ENCODE measurements around the gene NOBOX.
"Not testable (repeated sequence)": the region's sequence is repeated elsewhere in the genome, so short reads cannot be mapped to it uniquely, and the experiment has no call there.

NOBOX gene

DNA sequence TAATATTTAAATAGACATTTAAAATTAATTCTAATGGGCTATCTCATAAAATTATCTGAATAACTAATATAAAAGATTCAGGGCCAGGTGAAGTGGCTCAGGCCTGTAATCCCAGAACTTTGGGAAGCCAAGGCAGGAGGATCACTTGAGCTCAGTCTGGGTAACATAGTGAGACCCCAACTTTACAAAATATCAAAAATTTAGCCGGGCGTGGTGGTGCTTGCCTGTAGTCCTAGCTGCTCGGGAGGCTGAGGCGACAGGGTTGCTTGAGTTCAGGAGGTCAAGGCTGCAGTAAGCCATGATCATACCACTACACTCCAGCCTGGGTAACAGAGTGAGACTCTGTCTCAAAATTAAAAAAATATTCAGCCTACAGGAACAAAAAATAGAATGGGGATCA, 12.5 kb downstream of the NOBOX start:
- no peak for DNase-seq

GRCh38 chr7:144390481-144390880, 13.0 kb downstream of the NOBOX start:
- DNase-seq = no peak

- no peak for DNase-seq
Observed at GRCh38 chr7:144388950-144389349, 14.5 kb downstream of the NOBOX start.

DNA sequence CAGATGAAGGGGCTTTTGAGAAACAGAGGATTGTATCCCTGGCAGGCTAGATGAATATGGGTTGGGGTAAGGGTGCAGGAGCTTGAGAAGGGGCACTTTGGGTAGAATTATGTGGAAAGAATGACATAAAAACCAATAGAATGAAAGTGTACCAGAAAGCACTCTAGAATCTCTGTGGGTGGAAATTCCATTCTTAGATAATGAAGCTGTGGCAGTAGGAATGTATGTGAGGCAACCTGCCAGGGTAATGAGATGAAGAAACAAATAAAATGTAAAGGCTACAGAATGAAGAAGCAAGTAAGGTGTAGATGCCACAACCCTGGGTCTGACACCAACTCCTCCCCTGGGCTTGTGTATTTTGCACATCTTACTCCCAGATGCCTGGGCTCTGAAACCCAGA, 16.8 kb downstream of the NOBOX start:
- DNase-seq = no peak

- no peak for DNase-seq
Observed at GRCh38 chr7:144384555-144385245, 18.8 kb downstream of the NOBOX start.

DNA sequence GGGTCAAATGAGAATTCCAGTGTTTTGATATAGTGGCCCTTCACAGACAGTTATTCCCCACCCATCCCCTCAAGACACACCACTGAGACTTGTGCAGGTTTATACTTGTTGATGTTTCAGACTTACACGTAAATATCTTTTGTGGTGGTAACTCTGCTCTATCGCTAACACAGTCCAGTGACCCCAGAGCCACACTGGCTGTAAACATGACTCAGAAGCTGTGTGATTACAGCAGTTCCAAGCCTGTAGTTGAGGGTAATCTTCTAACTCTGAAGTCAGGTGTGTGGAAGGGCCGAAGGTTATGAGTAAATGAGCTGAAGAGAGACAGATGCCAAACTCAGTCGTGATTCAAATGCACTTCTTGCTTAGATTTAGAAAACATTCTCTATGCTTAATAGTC, 19.4 kb downstream of the NOBOX start:
- no peak for DNase-seq

DNA sequence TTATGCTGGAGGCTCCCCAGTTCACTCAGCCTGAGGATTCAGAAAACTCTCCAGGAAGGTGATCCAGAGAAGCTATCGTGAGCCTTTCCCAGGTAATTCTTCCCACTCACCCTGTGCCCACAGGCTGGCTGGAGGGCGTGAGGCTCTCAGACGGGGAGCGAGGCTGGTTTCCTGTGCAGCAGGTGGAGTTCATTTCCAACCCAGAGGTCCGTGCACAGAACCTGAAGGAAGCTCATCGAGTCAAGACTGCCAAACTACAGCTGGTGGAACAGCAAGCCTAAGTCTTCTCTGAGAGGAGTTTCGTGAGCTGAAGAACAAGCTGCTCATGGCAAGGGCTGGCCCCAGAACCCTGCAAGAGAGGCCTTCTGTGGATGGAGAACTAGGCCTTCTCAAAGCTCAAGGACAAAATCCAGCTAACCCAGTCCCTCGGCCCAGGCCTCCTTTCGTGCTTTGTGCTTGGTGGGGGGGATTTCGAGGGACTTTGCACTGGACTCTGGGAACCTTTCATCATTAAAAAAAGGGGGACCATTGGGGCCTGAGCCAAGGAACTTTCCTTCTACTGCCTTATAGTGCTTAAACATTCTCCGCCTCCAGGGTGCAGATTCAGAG, 23.6 kb downstream of the NOBOX start:
- no peak for DNase-seq

DNA sequence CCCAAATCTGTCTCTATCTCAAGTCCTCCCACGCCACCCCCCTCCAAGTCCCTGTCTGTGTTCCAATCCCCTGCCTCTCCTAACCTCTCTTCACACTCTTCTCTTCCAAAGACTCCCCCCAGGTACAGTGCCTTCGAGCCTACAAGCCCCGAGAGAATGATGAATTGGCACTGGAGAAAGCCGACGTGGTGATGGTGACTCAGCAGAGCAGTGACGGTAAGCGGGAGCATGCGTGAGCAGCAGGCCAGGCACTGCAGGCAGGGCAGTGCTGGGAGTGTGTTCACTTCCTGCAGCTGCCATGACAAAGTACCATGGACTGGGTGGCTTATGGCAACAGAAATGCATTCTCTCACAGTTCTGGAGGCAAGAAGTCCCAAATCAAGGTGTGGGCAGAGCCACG, 24.8 kb downstream of the NOBOX start:
- no peak for DNase-seq

- DNase-seq = not testable (repeated sequence)
Observed at GRCh38 chr7:144369221-144369620, 34.3 kb downstream of the NOBOX start.

- DNase-seq = not testable (repeated sequence)
Observed at GRCh38 chr7:144367250-144367649, 36.2 kb downstream of the NOBOX start.

DNA sequence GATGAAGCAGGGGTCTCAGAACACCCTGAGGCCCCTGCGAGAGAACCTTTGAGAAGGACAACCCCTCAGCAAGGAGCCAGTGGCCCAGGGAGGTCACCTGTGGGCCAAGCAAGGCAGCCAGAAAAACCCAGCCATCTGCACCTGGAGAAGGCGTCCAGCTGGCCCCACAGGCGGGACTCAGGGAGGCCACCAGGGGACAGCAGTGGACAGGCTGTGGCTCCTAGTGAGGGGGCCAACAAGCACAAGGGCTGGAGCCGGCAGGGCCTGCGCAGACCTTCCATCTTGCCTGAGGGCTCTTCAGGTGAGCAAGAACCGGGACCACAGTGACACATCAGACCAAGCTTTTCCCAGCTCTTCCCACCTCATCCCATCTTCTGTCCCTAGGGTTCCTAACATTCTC, 38.0 kb downstream of the NOBOX start:
- DNase-seq = not testable (repeated sequence)

DNA sequence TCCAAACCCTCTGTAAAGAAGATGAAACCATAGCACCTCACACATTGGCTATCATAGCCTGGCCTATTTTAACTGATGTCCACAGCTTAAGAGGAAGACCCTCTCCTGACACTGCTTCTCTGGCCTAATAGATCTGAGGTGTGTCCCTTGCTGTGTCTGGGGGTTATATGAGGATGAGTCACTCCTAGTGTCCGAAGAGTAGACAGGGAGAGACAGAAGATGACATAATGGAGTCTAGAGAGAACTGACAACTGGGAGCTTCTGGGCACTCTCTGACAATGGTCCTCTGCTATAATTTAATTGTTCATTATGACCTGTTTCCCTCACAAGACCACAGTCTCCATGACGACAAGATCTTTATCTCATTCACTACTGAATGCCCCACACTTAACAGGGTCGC, 41.4 kb downstream of the NOBOX start:
- not testable (repeated sequence) for DNase-seq

DNA sequence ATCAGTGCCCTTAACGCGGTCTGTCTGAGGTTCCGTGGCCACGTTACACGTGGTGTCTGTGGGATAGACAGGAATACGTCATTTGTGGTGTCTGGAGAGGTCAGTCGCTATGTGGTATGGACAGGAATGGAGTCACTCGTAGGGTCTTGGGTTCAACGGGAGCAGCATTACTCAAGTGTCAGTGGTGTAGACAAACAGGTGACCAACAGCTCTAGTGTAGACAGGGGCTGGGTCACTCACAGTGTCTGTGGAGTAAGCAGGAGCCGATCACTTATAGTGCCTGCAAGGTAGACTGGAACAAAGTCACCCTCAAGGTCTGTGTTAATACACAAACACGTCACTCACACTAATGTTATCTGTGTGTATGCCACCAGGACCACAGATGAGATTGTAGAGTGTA, 46.6 kb downstream of the NOBOX start:
- DNase-seq = not testable (repeated sequence)

DNA sequence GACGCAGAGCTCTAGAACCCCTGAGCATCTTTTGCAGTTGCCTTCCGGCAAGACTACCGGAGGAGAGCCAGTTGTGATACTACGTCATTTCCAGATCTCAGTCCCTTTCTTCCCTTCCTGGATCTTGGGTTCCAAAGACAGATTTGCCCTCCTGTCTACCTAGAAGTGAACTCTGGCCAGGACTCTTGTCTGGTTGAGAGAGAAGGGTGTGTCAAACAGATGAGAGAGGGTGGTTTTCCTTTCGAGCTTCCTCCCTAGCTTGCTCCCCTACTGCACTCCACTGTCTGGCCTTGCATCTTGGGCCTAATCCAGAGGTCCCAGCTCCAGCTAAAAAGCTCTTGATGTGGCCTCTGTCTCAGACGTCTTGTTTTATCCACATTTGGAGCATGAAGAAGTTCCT, 47.3 kb downstream of the NOBOX start:
- DNase-seq = not testable (repeated sequence)

- not testable (repeated sequence) for DNase-seq
Observed at GRCh38 chr7:144355176-144355822, 48.2 kb downstream of the NOBOX start, which contains the start of gene ARHGEF5. ARHGEF5 (plus strand) TSS chr7:144355402; CDS start chr7:144362670, 7,268 bp downstream.

GRCh38 chr7:144351667-144352066, 51.8 kb downstream of the NOBOX start:
- DNase-seq = not testable (repeated sequence)

- DNase-seq = not testable (repeated sequence)
Observed at GRCh38 chr7:144348625-144349024, 54.9 kb downstream of the NOBOX start.
